Measurements from ENCODE around the gene C19orf81. TPM values are rescaled to one million over a fixed set of nuclear protein-coding genes. Genes with fewer than 3 reads are reported as not detected.

Gene C19orf81
- total RNA-seq: 1 to 10 TPM in 1 of 2 donors, not detected in 1; 2.2 TPM
- not detected for polyA plus RNA-seq (ENCODE audit: insufficient read length in 6 of 6)
- long read RNA-seq, donor 1: 0 reads
- long read RNA-seq, donor 2: 0 reads
- long read RNA-seq, donor 3: 0 reads
- long read RNA-seq, donor 4: 0 reads
- long read RNA-seq, donor 5: 0 reads
- long read RNA-seq, donor 6: 0 reads
- long read RNA-seq, donor 7: 0 reads
- long read RNA-seq, donor 8, partial matches to known transcripts: 0 of 1 reads
- long read RNA-seq, donor 8, other reads (novel, unspliced or antisense): 0 of 1 reads
- long read RNA-seq, donor 9: 0 reads
- long read RNA-seq, donor 10, partial matches to known transcripts: 1 of 1 reads
- long read RNA-seq, donor 10, other reads (novel, unspliced or antisense): 0 of 1 reads
- long read RNA-seq, donor 11: 0 reads
- long read RNA-seq, donor 12: 0 reads

DNA sequence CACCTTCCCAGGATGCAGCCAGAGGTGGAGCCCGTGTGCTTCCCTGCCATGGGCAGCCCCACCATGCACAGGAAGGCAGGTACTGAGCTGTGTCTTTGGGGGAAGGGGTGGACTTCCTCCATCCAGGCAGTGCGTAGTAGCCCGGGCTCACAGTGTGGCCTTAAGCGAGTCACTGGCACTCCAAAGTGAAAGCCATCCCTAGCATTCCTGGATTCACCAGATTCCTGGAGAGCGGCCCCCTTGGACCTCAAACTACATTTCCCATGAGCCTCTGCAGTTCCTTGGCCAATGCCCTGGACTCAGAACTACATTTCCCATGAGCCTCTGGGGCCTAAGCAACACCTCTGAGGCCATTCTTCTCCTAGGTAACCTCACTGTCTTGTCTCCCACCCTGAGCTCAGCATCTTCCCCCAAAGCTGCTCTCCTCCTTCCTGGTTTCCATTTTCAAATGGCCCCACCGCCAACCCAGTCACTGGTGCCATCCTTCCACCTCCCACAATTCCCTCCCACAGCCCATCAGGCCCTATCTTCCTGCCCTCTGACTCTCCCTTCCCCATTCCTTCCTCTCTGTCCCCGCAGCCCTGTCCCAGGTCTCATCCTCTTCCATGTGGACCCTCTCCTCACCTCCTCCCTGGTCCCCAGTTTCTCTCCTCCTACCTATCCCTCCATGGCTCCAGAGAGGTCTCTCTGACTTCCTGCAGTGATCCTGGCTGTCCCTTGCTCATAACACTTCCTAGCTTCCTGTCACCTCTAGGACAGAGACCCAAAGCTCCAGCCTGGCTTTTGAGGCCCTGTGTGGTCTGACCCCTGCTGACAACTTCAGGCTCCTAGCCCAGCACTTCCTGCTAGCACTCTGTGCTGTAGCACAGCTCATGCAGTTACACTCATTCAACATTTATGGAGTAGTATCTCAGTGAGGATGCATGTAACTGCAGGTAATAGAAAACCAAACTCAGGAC lies at the start of gene C19orf81:
TSS of gene C19orf81 (plus strand) at position 13 of the 959 bp plus-strand sequence. CDS start at position 13, 0 bp downstream.
- Histone ChIP-seq H3K27me3 (peaks cover 0 to 90% of the 10 kb centered on the region in 2 donors), H3K4me3 (no peak within 1 kb of the TSS), H3K9me3 (peaks cover 0 to 4% of the 10 kb centered on the region in 2 donors), H3K36me3 (no peaks in the 10 kb centered on the region), H3K27ac (no peak within 1 kb of the TSS), H3K4me1 (no peaks in the 10 kb centered on the region)
- ATAC-seq (no peak), DNase-seq (no peak)
- TF ChIP-seq, protein P1, sequence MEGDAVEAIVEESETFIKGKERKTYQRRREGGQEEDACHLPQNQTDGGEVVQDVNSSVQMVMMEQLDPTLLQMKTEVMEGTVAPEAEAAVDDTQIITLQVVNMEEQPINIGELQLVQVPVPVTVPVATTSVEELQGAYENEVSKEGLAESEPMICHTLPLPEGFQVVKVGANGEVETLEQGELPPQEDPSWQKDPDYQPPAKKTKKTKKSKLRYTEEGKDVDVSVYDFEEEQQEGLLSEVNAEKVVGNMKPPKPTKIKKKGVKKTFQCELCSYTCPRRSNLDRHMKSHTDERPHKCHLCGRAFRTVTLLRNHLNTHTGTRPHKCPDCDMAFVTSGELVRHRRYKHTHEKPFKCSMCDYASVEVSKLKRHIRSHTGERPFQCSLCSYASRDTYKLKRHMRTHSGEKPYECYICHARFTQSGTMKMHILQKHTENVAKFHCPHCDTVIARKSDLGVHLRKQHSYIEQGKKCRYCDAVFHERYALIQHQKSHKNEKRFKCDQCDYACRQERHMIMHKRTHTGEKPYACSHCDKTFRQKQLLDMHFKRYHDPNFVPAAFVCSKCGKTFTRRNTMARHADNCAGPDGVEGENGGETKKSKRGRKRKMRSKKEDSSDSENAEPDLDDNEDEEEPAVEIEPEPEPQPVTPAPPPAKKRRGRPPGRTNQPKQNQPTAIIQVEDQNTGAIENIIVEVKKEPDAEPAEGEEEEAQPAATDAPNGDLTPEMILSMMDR (IDR thresholded peaks at IDR 0.05): no peak
- intact Hi-C loops (cut with DNase I): no loop called here

GRCh38 chr19:50601407-50602088 lies 47.7 kb upstream of the C19orf81 start:
- Histone ChIP-seq H3K36me3 (no peaks in the 10 kb centered on the region), H3K4me1 (no peaks in the 10 kb centered on the region), H3K27ac (no peak overlapping the region), H3K4me3 (no peak overlapping the region), H3K27me3 (peaks cover 0 to 69% of the 10 kb centered on the region in 2 donors), H3K9me3 (no peaks in the 10 kb centered on the region)
- TF ChIP-seq, protein P1 (IDR thresholded peaks at IDR 0.05): no peak
- DNase-seq: no peak
- intact Hi-C loops (cut with DNase I): no loop called here
- no peak for ATAC-seq

- Histone ChIP-seq H3K9me3 (no peaks in the 10 kb centered on the region), H3K27ac (no peak overlapping the region), H3K36me3 (no peaks in the 10 kb centered on the region), H3K27me3 (peaks cover 0 to 74% of the 10 kb centered on the region in 2 donors), H3K4me3 (no peak overlapping the region), H3K4me1 (no peaks in the 10 kb centered on the region)
- DNase-seq: no peak
- intact Hi-C loops (cut with DNase I): no loop called here
- TF ChIP-seq, protein P1 (IDR thresholded peaks at IDR 0.05): no peak
- ATAC-seq: no peak
Observed at GRCh38 chr19:50602089-50602422, 47.2 kb upstream of the C19orf81 start.

DNA sequence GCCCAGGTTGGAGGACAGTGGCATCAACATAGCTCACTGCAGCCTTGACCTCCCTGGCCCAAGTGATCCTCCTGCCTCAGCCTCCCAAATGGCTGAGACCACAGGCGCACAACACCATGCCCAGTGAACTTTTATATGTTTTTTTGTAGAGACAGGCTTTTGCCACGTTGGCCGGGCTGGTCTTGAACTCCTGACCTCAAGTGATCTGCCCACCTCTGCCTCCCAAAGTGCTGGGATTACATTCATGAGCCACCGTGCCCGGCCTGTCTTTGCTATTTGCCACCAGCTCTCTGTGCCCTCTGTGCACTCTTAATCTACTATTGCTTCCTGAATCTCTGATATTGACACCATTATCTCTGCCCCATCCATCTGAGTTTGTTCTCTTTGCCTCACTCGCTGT lies 46.7 kb upstream of the C19orf81 start:
- DNase-seq (no peak), ATAC-seq (no peak)
- H3K27me3 ChIP-seq: peaks cover 0 to 79% of the 10 kb centered on the region in 2 donors
- no peaks in the 10 kb centered on the region for H3K9me3 ChIP-seq
- no peaks in the 10 kb centered on the region for H3K4me1 ChIP-seq
- intact Hi-C loops (cut with DNase I): no loop called here
- no peak overlapping the region for H3K4me3 ChIP-seq
- TF ChIP-seq, protein P1 (IDR thresholded peaks at IDR 0.05): no peak
- no peak overlapping the region for H3K27ac ChIP-seq
- H3K36me3 ChIP-seq: no peaks in the 10 kb centered on the region

Data from left lung (tissue), 14 donors.